Stimulated activated CD4-positive, alpha-beta T cell treated with anti-CD3 and anti-CD28 coated beads, Interleukin-2, amount 100 ng/mL, for 4 hours (primary cell): ENCODE results near the gene GDPD4.

Experiments used
- DNase-seq: peaks from one replicate; pipeline ENCODE4 v3.0.0-alpha.2; 2020; ENCODE audit warnings: low read depth

GDPD4 gene

GRCh38 chr11:77189588-77190210, 111.8 kb downstream of the GDPD4 start:
- no peak for DNase-seq

GRCh38 chr11:77188633-77189491, 112.6 kb downstream of the GDPD4 start:
- no peak for DNase-seq

DNA sequence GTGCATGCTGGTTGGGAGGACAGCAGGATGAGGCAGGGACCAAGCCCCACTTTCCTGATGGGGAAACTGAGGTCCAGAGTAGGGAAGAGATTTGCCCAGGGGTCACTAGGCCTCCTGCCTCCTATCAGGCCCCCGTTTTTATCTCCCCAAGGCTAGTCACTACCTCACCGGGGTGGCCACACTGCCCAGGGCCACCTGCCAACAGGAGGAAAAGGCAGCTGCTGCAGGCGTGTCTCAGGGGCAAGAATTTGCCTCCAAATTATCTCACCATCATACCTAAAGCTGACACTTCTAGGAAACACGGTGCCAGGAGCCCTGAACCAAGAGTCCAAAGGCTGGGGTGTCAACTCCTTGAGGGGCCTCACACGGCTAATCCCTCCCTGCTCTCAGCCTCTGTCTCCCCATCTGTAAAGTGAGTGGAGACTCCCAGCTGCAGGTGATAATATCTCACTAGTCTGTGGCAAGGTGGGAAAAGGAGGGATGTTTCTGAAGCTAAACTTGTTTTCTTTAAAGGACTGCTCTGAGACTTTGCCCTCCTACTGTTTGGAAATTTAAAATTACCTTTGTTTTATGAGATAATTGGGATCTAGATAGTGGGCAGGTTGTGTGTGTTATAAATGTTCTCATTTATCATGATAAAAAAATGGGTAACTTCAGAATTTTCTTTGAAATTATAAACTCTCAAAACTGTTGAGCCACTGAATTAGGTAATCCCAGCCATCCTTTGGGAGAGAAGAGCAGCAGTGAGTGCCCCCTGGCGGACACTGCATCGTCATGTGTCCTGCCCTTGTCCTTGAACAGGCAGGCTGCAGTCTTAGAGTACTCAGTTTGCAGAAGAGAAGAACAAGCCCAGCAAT, 113.5 kb downstream of the GDPD4 start:
- peak; percentile 30 for DNase-seq

DNA sequence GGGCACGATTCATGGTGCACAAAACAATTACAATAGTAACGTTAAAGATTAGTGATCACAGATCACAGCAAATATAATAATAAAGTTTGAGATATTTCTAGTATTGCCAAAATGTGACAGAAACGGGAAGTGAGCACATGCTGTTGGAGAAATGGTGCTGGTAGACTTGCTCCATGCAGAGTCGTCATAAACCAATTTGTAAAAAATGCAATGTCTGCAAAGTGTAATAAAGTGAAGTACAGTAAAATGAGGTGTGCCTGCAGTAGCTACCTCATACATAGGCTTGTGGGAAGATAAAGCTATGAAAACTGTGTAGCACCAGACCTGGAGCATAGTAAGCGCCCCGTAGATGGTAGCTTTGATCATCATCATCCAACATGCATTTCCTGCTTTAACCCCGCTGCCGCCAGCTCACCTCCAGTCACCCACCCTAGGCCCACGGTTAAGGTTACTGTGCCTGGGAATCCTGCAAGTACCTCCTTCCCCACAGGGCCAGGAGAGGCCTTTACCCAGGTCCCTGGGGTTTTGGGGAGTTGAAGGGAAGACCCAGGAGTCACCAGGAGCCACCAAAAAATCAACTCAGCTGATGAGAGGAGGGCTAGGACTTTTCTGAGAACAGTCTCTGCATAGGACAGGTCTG, 114.3 kb downstream of the GDPD4 start:
- DNase-seq = no peak

- DNase-seq = no peak
Observed at GRCh38 chr11:77186302-77186701, 115.2 kb downstream of the GDPD4 start.

- no peak for DNase-seq
Observed at GRCh38 chr11:77184136-77184860, 117.2 kb downstream of the GDPD4 start.

GRCh38 chr11:77183431-77183984, 118.0 kb downstream of the GDPD4 start:
- no peak for DNase-seq

DNA sequence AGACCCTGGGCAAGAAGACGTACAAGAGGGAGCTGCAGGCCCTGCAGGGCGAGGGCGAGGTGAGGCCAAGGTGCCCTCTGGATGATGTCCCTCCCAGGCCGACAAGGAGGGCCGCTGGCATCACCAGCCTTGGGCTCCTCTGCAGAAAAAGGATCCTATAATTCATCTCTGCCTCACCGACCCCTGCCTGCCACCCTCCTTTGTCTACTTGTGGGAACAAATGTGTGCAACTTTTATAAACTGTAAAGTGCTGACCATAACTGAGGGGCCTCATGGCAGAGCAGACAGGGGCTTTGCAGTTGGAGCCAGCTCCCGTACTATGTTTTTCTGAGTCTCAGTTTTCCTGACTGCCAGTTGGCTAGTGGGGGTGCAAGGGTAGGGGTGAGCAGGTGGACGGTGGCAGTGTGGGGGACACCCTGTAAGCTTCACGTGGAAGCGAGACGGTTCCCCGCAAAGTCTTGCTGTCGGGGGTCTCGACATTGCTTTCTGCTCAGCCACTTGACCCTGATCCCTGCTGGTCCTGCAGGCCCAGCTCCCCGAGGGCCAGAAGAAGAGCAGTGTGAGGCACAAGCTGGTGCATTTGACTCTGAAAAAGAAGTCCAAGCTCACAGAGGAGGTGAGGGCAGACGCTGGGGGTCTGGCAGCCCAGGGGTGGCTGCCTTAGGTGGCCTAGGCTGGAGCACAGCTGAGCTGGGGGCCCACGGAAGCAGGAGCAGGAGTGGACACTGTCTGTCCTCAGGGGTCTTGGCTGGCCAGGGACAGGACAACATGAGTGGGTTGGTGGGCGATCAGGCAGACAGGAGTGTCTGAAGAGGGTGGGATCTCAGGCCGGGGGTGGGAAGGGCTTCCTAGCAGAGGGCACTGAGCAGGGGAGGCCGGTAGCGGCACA, 118.7 kb downstream of the GDPD4 start:
- no peak for DNase-seq

GRCh38 chr11:77181799-77182541, 119.5 kb downstream of the GDPD4 start:
- DNase-seq = no peak

GRCh38 chr11:77181226-77181625, 120.3 kb downstream of the GDPD4 start:
- no peak for DNase-seq

DNA sequence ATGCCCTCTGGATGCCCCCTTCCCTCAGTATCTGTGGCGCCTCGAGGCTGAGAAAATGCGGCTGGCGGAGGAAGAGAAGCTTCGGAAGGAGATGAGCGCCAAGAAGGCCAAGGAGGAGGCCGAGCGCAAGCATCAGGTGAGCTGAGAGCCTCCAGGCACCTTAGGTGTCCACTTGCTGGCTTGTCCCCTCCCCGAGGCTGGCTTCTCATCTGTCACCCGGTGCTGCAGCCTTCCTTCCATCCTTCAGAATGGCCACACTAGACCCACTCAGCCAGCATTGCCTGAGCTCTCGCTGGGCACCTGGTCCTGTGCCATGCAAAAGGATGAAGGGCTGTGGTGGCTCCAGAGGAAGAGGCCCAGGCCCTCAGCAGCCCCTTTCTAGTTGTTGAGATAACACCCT, 121.1 kb downstream of the GDPD4 start:
- DNase-seq = no peak

DNA sequence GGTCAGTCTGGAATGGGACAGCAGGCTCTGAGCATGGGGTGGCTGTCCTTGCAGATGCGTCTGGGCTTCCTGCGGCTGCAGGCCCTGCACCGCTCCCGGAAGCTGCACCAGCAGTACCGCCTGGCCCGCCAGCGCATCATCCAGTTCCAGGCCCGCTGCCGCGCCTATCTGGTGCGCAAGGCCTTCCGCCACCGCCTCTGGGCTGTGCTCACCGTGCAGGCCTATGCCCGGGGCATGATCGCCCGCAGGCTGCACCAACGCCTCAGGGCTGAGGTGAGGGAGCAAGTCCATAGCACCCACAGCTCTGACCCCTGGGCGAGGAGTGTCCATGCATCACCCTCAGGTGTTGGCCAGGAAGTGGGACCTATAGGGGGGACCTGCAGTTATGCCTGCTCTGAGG, 121.8 kb downstream of the GDPD4 start:
- no peak for DNase-seq

DNA sequence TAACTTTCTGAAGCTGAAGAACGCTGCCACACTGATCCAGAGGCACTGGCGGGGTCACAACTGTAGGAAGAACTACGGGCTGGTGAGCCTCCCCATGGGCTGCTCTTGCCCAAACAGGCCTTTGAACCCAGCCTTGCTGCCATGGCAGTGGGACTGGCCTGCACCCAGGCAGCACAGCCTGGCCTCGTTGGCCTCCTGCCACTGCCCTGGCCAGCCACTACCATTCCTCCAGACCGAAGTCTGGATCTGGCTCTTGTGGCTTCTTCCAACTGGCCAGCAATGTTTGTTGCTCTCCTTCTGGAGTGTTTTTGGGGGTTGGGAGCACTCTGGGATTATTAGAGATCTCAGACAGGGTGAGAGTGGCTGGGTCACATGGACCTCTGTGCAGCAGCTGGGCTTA, 122.4 kb downstream of the GDPD4 start:
- no peak for DNase-seq

GRCh38 chr11:77178150-77178549, 123.3 kb downstream of the GDPD4 start:
- DNase-seq = no peak

GRCh38 chr11:77176996-77177395, 124.5 kb downstream of the GDPD4 start:
- DNase-seq = no peak

DNA sequence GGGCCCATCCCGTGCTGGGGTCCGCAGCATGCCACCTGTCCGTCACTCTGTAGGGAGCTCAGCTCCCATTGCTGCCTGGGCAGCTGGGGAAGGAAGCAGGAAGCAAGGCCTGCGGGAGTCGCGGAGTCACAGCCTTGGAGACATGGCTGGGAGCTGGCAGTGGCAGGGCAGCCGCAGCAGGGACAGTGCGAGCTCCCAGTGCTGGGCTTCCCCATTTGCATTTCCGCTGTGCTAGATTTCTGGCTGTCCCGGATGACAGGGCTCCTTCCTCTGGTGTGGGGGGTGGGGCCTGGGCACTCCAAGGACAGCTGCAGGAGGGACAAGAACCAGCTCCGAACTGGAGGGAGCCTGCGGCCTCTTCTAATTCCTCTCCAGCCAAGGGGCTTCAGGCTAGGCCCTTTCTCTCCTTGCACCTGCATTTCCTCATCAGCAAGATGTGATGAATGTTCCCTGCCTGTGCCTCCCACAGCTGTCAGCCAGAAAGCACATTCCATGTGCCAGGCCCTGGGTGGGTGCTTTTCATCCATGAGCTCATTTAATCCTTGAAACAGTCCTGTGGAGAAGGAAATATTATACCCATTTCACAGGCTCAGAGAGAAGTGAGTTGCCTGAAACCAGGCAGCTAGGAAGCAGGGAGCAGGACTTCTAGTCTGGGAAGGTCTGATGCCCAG, 125.5 kb downstream of the GDPD4 start:
- DNase-seq = no peak

GRCh38 chr11:77175021-77175842, 126.3 kb downstream of the GDPD4 start:
- DNase-seq = no peak

- no peak for DNase-seq
Observed at GRCh38 chr11:77174559-77174958, 126.9 kb downstream of the GDPD4 start.
